HEK293T (cell line): ENCODE measurements around the gene GLRX3.
"Not testable (repeated sequence)": the region's sequence is repeated elsewhere in the genome, so short reads cannot be mapped to it uniquely, and the experiment has no call there.

Source experiments
- CTCF ChIA-PET: fragments of 350-600 bp; formaldehyde crosslinking; extraction: SDS; loops from one replicate; lab custom pipeline; 2021; ENCODE audit warnings: antibody characterized with exemption, inconsistent platforms; lab: Yijun Ruan, JAX
- POLR2A ChIA-PET: fragments of 350-600 bp; formaldehyde crosslinking; extraction: SDS; loops from one replicate; lab custom pipeline; 2020; ENCODE audit warnings: antibody characterized with exemption, inconsistent platforms; lab: Yijun Ruan, JAX
- DNase-seq: peaks from one replicate; pipeline ENCODE4 v3.0.0; 2012; ENCODE audit warnings: mixed read lengths; ENCODE audit errors: extremely low spot score
- ARNT ChIP-seq: fragments of 450-650 bp; IDR thresholded peaks from 2 replicates; pipeline ENCODE4 v1.6.1; 2017; ENCODE audit warnings: mild to moderate bottlenecking
- BHLHE40 ChIP-seq: fragments of 450-650 bp; IDR thresholded peaks from 2 replicates; pipeline ENCODE4 v1.6.1; 2016; ENCODE audit warnings: mild to moderate bottlenecking, moderate library complexity, borderline replicate concordance
- CTBP1 ChIP-seq: fragments of 450-650 bp; IDR thresholded peaks from 2 replicates; pipeline ENCODE4 v1.6.1; 2016; ENCODE audit warnings: borderline replicate concordance
- ELF4 ChIP-seq: fragments of 450-650 bp; IDR thresholded peaks from 2 replicates; pipeline ENCODE4 v1.6.1; 2017; ENCODE audit warnings: antibody characterized with exemption
- FOXA1 ChIP-seq: fragments of 450-650 bp; IDR thresholded peaks from 2 replicates; pipeline ENCODE4 v1.6.1; 2016; ENCODE audit warnings: mild to moderate bottlenecking
- FOXK2 ChIP-seq: fragments of 450-650 bp; IDR thresholded peaks from 2 replicates; pipeline ENCODE4 v1.6.1; 2016; ENCODE audit warnings: mild to moderate bottlenecking
- FOXM1 ChIP-seq: fragments of 450-650 bp; IDR thresholded peaks from 2 replicates; pipeline ENCODE4 v1.6.1; 2017; ENCODE audit warnings: mild to moderate bottlenecking, borderline replicate concordance
- HDGF ChIP-seq: fragments of 450-650 bp; IDR thresholded peaks from 2 replicates; pipeline ENCODE4 v1.6.1; 2017; ENCODE audit warnings: antibody characterized with exemption, borderline replicate concordance
- L3MBTL2 ChIP-seq: fragments of 450-650 bp; conservative IDR thresholded peaks from 2 replicates; pipeline ENCODE4 v1.6.1; 2016; ENCODE audit warnings: mild to moderate bottlenecking
- LEF1 ChIP-seq: fragments of 450-650 bp; IDR thresholded peaks from 2 replicates; pipeline ENCODE4 v1.6.1; 2017; ENCODE audit warnings: mild to moderate bottlenecking, borderline replicate concordance
- NFRKB ChIP-seq: fragments of 450-650 bp; IDR thresholded peaks from 2 replicates; pipeline ENCODE4 v1.6.1; 2016; ENCODE audit warnings: mild to moderate bottlenecking, moderate library complexity
- SP1 ChIP-seq: fragments of 450-650 bp; IDR thresholded peaks from 2 replicates; pipeline ENCODE4 v1.6.1; 2017
- SUZ12 ChIP-seq: fragments of 450-650 bp; IDR thresholded peaks from 2 replicates; pipeline ENCODE4 v1.6.1; 2016; ENCODE audit warnings: mild to moderate bottlenecking
- TARDBP ChIP-seq: fragments of 450-650 bp; IDR thresholded peaks from 2 replicates; pipeline ENCODE4 v1.6.1; 2016
- ZNF384 ChIP-seq: fragments of 450-650 bp; IDR thresholded peaks from 2 replicates; pipeline ENCODE4 v1.6.1; 2016
- TF ChIP-seq, protein P1 (sequence below): fragments of 450-650 bp; IDR thresholded peaks from 2 replicates; pipeline ENCODE4 v1.6.1; 2016

The GLRX3 gene

DNA sequence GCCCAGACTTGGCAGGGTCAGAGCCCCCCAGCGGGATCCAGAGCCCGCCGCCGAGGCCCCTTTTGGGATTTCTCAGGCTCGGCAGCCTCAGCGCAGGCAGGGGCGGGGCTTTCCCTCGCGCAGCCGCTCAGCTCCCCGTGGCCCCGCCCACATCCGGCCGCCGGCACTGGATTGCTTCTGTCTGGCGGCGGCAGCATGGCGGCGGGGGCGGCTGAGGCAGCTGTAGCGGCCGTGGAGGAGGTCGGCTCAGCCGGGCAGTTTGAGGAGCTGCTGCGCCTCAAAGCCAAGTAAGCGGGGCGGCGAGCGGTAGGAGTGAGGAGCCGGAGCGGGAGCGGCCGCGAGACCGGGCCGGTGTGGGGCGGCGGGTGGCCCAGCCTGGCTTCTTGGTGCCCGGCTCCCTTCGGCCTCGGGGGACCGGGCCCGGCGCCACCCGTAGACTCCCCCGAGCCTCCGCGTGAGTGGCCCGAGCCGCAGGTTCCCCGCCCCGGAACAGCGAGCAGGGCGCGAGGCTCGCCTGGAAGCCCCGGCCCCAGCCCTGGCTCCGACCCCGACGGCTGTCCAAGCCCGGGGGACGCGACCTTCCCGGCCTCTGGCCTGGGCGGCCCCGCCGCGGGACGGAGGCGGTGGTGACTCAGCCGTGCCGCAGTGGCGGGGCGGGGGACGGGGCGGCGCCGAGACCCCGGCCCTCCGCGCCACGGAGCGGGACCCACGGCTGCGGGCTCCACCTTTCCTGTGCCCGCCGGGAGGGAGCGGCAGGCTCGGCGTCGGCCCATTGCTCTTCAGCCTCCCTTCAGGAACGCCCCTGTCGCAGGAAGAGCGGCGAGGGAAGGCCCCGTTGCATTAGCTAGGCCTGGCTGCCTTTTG is at the start of gene GLRX3:
TSS of gene GLRX3 (plus strand) at position 166 of the 864 bp plus-strand sequence. CDS start at position 196, 30 bp downstream.
- TF ChIP-seq BHLHE40 (no peak), CTBP1 (no peak), ZNF384 (no peak), NFRKB (no peak), FOXM1 (no peak), FOXA1 (no peak), ARNT (no peak), ELF4 (no peak), L3MBTL2 (no peak), FOXK2 (no peak), HDGF (no peak), LEF1 (no peak), TARDBP (no peak), SP1 (no peak)
- TF ChIP-seq, protein P1, sequence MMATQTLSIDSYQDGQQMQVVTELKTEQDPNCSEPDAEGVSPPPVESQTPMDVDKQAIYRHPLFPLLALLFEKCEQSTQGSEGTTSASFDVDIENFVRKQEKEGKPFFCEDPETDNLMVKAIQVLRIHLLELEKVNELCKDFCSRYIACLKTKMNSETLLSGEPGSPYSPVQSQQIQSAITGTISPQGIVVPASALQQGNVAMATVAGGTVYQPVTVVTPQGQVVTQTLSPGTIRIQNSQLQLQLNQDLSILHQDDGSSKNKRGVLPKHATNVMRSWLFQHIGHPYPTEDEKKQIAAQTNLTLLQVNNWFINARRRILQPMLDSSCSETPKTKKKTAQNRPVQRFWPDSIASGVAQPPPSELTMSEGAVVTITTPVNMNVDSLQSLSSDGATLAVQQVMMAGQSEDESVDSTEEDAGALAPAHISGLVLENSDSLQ: no peak
- CTCF ChIA-PET: interaction anchor here (0.6 to 1.9 kb wide), 2 partner anchors 11 to 27 kb away, joined by 3 to 5 read pairs; partner anchors contain the start of gene C10orf143
- peak; percentile 96 for DNase-seq
- POLR2A ChIA-PET: interaction anchor here (1.0 to 4.1 kb wide), 3 partner anchors 9 to 26 kb away, joined by 3 to 104 read pairs (median 6); partner anchors contain the start of gene C10orf143

DNA sequence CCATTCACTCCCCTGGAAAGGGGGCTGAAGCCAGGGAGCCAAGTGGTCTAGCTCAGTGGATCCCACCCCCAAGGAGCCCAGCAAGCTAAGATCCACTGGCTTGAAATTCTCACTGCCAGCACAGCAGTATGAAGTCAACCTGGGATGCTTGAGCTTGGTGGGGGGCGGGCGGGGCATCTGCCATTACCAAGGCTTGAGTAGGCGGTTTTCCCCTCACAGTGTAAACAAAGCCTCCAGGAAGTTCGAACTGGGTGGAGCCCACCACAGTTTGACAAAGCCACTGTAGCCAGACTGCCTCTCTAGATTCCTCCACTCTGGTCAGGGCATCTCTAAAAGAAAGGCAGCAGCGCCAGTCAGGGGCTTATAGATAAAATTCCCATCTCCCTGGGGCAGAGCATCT is 45.6 kb upstream of the GLRX3 start:
- CTCF ChIA-PET, DNase-seq: not testable (repeated sequence)
- POLR2A ChIA-PET: interaction anchor here (1.4 kb wide), 1 partner anchor 19 kb away, joined by 3 read pairs; no protein-coding TSS in a partner anchor

DNA sequence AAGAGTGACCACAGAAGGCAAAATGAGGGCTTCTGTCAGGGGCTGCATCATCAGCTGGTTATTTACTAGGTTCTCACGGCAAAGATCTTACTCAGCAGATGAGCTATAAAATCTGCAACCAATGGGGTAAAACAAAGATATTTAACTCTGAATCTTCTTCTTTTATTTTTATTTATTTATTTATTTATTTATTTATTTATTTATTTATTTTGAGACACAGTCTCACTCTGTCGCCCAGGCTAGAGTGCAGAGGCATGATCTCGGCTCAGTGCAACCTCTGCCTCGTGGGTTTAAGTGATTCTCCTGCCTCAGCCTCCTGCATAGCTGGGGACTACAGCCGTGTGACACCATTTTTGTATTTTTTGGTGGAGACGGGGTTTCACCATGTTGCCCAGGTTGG is 36.8 kb upstream of the GLRX3 start:
- POLR2A ChIA-PET: interaction anchor here (1.6 kb wide), 1 partner anchor 11 kb away, joined by 10 read pairs; the partner anchor contains the start of gene C10orf143
- CTCF ChIA-PET: interaction anchor here (0.7 to 0.9 kb wide), 2 partner anchors 11 to 126 kb away, joined by 3 read pairs; no protein-coding TSS in a partner anchor
- DNase-seq: no peak
- TF ChIP-seq SP1: no peak
- no peak for TF ChIP-seq NFRKB
- TF ChIP-seq TARDBP: no peak
- no peak for TF ChIP-seq FOXA1
- no peak for TF ChIP-seq ELF4
- no peak for TF ChIP-seq FOXK2
- TF ChIP-seq LEF1: no peak
- no peak for TF ChIP-seq ARNT
- no peak for TF ChIP-seq HDGF

DNA sequence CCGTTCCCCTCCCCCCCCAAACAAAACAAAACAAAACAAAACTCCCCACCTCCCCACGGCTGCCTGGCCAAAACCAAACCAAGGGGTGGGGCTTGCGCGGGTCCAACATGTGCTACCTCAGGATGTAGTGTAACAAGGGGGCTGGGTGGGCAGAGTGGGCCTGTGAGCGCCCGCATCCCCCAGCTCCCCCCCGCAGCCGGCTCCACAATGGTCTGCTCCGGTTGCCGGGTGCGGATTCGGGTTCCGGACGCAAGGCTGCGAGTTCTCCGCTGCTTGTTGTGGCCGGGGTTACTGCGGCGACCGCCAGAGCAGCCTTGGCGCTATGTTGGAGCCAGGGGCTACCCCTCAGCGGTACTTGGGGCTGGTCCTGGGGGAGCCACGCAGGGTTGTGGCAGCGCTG is 30.5 kb upstream of the GLRX3 start:
- TF ChIP-seq FOXA1 (no peak), L3MBTL2 (no peak), TARDBP (no peak), ZNF384 (no peak), SUZ12 (no peak), HDGF (no peak), FOXK2 (no peak), ELF4 (no peak), ARNT (no peak), SP1 (no peak), BHLHE40 (no peak), NFRKB (no peak), LEF1 (no peak), FOXM1 (no peak), CTBP1 (no peak)
- TF ChIP-seq, protein P1: no peak
- ChIA-PET CTCF (no interaction called here), POLR2A (interaction anchor here (1.1 kb wide), 1 partner anchor 33 kb away, joined by 5 read pairs; no protein-coding TSS in a partner anchor)
- DNase-seq: no peak

DNA sequence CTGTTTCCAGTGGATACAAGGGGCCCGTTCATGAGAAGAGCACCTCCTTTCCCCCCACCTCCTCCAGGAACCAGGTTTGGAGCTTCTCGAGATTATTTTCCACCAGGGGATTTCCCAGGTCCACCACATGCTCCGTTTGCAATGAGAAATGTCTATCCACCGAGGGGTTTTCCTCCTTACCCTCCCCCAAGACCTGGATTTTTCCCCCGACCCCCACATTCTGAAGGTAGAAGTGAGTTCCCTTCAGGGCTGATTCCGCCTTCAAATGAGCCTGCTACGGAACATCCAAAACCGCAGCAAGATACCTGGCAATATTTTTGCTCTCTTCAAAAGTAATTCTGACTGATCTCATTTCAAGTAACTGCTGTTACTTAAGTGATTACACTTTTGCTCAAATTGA is 28.0 kb upstream of the GLRX3 start:
- POLR2A ChIA-PET, CTCF ChIA-PET, DNase-seq: not testable (repeated sequence)

DNA sequence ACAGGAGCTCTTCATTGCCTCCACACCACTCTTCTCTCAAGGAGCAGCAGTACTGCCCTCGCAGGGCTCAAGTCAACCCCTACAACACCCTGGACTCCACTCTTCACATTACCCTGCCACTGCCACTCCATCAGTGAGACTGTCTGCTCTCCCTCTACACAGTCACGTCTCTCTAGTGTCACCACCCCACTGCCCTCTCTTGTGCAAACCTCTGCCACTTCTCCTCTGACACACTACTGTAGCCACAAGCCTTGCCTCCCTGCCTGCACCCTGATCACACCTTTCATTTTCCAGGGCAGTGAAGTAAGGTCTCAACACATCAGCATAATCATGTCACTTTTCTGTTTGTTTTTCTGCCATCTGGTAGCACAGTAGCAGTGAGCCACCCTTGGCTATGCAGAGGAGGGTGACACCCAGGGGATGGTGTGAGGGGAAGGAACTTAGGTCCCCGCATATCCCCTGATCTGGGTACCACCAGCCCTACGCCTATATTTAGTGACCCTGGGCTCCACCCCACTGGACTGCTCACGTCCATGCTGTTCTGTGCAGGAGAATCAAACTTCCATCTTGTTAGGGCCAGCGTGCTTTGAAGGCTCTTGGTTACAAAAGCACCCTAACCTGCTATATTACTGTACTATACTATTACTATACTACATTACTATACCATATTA is 27.1 kb upstream of the GLRX3 start:
- DNase-seq: no peak

More for the DNA sequence above, 27.1 kb upstream of the GLRX3 start:
- POLR2A ChIA-PET: interaction anchor here (1.0 to 4.0 kb wide), 18 partner anchors 10 to 1840 kb away, joined by 3 to 104 read pairs (median 8); partner anchors contain the start of genes GLRX3 and PPP2R2D
- CTCF ChIA-PET: interaction anchor here (0.6 to 1.6 kb wide), 11 partner anchors 18 to 1077 kb away, joined by 3 to 6 read pairs (median 4); partner anchors contain the start of gene GLRX3
- TF ChIP-seq FOXK2 (no peak), CTBP1 (no peak), FOXM1 (no peak), LEF1 (no peak), ARNT (no peak), ELF4 (no peak), HDGF (no peak), SUZ12 (no peak), BHLHE40 (no peak), SP1 (no peak), FOXA1 (no peak), TARDBP (no peak), ZNF384 (no peak), L3MBTL2 (no peak), NFRKB (no peak)
- TF ChIP-seq, protein P1: no peak
